SU-DHL-6 (cell line): ENCODE measurements around the gene ALG3.

ENCODE experiments used
- H2AFZ ChIP-seq: fragments of 200-600 bp; sonication (generic); 2 replicates; pipeline ENCODE4 v1.6.1; 2014; ENCODE audit warnings: low read depth, mild to moderate bottlenecking, moderate library complexity, mixed read lengths, antibody characterized with exemption, low read length; ENCODE audit not compliant: severe bottlenecking
- H3F3A ChIP-seq: fragments of 200-600 bp; shearing (Covaris generic); 2 replicates; pipeline ENCODE4 v1.6.0; 2016; ENCODE audit warnings: antibody characterized with exemption, mild to moderate bottlenecking; ENCODE audit not compliant: insufficient read depth
- H3K27ac ChIP-seq: fragments of 200-600 bp; sonication (generic); 2 replicates; pipeline ENCODE4 v1.5.1; 2016; ENCODE audit warnings: low read depth, mild to moderate bottlenecking, low read length, moderate library complexity, mixed read lengths
- H3K27me3 ChIP-seq: fragments of 200-600 bp; sonication (generic), shearing (Covaris generic); 2 replicates; pipeline ENCODE4 v1.6.0; 2014; ENCODE audit warnings: mild to moderate bottlenecking, low read length
- H3K36me3 ChIP-seq: fragments of 200-600 bp; sonication (generic); 2 replicates; pipeline ENCODE4 v1.6.1; 2014; ENCODE audit warnings: mild to moderate bottlenecking, low read length, mixed read lengths
- H3K4me2 ChIP-seq: fragments of 300-600, 200-600 bp; shearing (Covaris generic), sonication (generic); 2 replicates; pipeline ENCODE4 v1.6.0; 2014; ENCODE audit warnings: low read length, low read depth, mild to moderate bottlenecking; ENCODE audit not compliant: poor library complexity, severe bottlenecking
- H3K4me3 ChIP-seq: fragments of 200-600 bp; sonication (generic); 2 replicates; pipeline ENCODE4 v1.5.1; 2014; ENCODE audit warnings: antibody characterized with exemption, low read length, mild to moderate bottlenecking, mixed read lengths; ENCODE audit not compliant: insufficient read depth, poor library complexity, severe bottlenecking
- H3K79me2 ChIP-seq: fragments of 200-600 bp; sonication (generic); 2 replicates; pipeline ENCODE4 v1.6.1; 2014; ENCODE audit warnings: mild to moderate bottlenecking, low read length, moderate library complexity; ENCODE audit not compliant: insufficient read depth
- H3K9ac ChIP-seq: fragments of 200-600 bp; sonication (generic); 2 replicates; pipeline ENCODE4 v1.7.0; 2014; ENCODE audit warnings: mild to moderate bottlenecking, low read length
- H3K9me2 ChIP-seq: fragments of 200-600 bp; sonication (generic); replicated peaks from 2 replicates; pipeline ENCODE4 v1.6.1; 2014; ENCODE audit warnings: low read length; ENCODE audit not compliant: insufficient read depth
- H3K9me3 ChIP-seq: fragments of 200-600 bp; sonication (generic); 2 replicates; pipeline ENCODE4 v1.6.1; 2014; ENCODE audit warnings: low read length, mixed read lengths; ENCODE audit not compliant: insufficient read depth
- H4K20me1 ChIP-seq: fragments of 200-600 bp; sonication (generic); 2 replicates; pipeline ENCODE4 v1.6.1; 2014; ENCODE audit warnings: low read depth, mild to moderate bottlenecking, antibody characterized with exemption, low read length, moderate library complexity, mixed read lengths
- EZH2phosphoT487 ChIP-seq: fragments of 200-600 bp; sonication (generic), shearing (Covaris generic); conservative IDR thresholded peaks from 2 replicates; pipeline ENCODE4 v1.6.1; 2018; ENCODE audit warnings: mild to moderate bottlenecking, antibody characterized with exemption, low read length, moderate library complexity, mixed read lengths
- TF ChIP-seq, protein P1 (sequence below): fragments of 200-600 bp; sonication (generic); IDR thresholded peaks from one replicate; pipeline ENCODE4 v1.5.1; 2017; ENCODE audit warnings: antibody characterized with exemption, mild to moderate bottlenecking, low read length, moderate library complexity; ENCODE audit not compliant: insufficient read depth, poor library complexity, severe bottlenecking

Gene ALG3

DNA sequence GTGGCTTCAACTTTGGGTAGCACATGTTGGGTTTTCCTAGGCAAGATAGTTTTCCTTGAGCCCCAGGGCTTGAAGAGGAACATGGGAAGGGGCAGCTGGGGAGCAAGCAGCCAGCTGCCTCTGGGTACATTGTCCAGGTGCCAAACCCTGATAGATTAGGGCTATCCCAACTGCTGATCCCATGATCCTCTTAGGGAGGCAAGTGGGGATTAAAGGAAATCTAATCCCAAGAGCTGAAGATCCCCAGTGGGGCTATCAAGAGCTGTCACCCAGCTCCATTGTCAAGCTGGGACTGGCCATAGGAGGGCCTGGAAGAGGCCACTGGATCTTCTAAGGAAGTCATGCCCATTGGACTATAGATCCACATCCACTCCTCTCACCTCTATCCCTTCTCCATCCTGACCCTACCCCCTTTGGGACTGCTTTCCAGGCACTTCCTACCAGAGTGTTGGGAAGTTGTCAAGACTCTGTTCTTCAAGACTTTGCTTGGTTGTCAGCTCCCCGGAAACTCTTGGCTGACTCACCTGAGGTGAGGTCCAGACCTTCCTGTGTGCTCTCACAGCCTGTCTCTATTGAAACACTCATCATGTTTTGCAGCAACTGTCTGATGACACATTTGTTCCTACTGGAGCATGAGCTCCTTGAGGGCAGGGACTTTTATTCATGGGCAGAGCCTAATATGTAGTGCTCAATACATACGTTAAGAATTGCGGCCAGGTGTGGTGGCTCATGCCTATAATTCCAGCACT lies 6.7 kb upstream of the ALG3 start:
- Histone ChIP-seq H2AFZ (no peak overlapping the region), H3K9me2 (no peaks in the 10 kb centered on the region), H3K9ac (no peak overlapping the region), H3K4me2 (no peak overlapping the region), H3K4me3 (no peak overlapping the region), H3K36me3 (no peaks in the 10 kb centered on the region), H3K27ac (no peak overlapping the region), H3K79me2 (no peaks in the 10 kb centered on the region), H3K9me3 (no peaks in the 10 kb centered on the region), H3F3A (no peaks in the 10 kb centered on the region; the same call in 1 of the 2 replicates), H4K20me1 (no peaks in the 10 kb centered on the region), H3K27me3 (no peaks in the 10 kb centered on the region)
- TF ChIP-seq, protein P1, sequence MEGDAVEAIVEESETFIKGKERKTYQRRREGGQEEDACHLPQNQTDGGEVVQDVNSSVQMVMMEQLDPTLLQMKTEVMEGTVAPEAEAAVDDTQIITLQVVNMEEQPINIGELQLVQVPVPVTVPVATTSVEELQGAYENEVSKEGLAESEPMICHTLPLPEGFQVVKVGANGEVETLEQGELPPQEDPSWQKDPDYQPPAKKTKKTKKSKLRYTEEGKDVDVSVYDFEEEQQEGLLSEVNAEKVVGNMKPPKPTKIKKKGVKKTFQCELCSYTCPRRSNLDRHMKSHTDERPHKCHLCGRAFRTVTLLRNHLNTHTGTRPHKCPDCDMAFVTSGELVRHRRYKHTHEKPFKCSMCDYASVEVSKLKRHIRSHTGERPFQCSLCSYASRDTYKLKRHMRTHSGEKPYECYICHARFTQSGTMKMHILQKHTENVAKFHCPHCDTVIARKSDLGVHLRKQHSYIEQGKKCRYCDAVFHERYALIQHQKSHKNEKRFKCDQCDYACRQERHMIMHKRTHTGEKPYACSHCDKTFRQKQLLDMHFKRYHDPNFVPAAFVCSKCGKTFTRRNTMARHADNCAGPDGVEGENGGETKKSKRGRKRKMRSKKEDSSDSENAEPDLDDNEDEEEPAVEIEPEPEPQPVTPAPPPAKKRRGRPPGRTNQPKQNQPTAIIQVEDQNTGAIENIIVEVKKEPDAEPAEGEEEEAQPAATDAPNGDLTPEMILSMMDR: no peak
- TF ChIP-seq EZH2phosphoT487: no peak

DNA sequence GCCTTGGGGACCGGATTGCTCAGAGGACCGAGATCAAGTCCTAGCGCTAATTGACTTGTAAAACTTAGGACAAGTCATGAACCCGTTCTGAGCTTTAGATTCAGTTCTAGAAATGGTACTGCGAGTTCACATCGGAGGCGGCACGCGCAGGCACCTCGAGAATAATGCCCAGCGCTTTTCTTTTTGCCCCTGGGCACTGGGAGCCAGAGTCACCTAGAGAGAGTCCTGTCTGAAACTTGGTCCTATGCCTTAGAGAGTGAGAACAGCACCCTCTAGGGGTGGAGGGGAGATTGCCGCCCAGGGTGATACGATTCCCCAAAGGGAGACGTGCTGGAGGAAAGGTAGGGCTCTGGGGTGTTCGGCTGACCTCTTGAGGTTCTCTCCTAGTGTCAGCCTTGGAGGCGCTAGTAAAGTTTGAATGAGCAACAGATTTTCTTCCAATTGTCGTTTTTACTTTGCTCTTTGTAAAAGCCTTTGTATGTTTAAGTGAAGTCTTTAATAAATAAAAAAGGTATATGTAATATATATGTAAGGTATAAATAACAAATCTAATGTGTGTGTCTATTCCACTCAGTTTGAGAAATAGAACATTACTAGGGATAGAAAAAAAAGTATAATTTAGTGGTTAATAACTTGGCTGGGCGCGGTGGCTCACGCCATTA lies 1.5 kb upstream of the ALG3 start:
- Histone ChIP-seq H3K79me2 (peaks cover 22% of the 10 kb centered on the region), H3K27me3 (no peaks in the 10 kb centered on the region), H3K27ac (peak overlapping the region; percentile 46), H4K20me1 (no peaks in the 10 kb centered on the region), H3F3A (0 out of 2 replicates have a peak, but pooled peaks cover 4% of the 10 kb centered on the region), H3K9me3 (no peaks in the 10 kb centered on the region), H2AFZ (peak overlapping the region; percentile 98), H3K4me3 (peak overlapping the region; percentile 64), H3K9ac (peak overlapping the region; percentile 94), H3K9me2 (no peaks in the 10 kb centered on the region), H3K36me3 (no peaks in the 10 kb centered on the region), H3K4me2 (peak overlapping the region; percentile 82)
- TF ChIP-seq, protein P1: peak; percentile 86
- no peak for TF ChIP-seq EZH2phosphoT487

DNA sequence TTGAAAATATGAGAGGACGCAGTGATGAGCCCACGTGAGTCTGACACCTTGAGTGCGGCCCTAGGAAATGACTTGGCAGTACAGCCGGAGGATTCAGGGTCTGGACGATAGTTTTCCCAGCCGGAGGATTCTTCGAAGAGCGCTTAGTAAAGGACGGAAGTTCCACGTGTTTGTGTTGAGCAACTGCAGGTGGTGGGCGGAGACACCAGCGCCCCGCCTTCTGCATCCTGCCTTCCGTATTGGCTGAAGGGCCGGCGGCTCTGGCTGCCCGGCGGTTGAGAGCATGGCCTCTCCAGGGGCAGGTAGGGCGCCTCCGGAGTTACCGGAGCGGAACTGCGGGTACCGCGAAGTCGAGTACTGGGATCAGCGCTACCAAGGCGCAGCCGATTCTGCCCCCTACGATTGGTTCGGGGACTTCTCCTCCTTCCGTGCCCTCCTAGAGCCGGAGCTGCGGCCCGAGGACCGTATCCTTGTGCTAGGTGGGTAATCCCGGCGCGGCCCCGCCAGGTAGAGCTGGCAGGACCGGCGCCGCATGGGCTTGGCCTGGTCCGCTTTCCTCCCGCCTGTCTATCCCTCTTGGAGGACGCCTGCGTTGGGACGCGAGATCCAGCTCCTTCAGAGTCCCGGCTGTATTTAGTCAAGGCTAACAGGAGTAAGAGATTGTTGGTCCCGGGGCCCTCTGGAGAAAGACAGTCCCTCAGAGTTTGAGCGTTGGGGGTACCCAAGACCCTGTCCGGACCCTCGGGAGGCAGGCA lies 827 bp upstream of the ALG3 start, which contains the start of gene EEF1AKMT4:
Gene EEF1AKMT4 (plus strand): TSS at position 261 of the 755 bp plus-strand sequence. CDS start 23 bp downstream, at position 284.
- H3K4me2 ChIP-seq: peak within 1 kb of the TSS; percentile 82
- peak within 1 kb of the TSS; percentile 94 for H3K9ac ChIP-seq
- no peaks in the 10 kb centered on the region for H4K20me1 ChIP-seq
- H3K9me3 ChIP-seq: no peaks in the 10 kb centered on the region
- H3K79me2 ChIP-seq: peaks cover 22% of the 10 kb centered on the region
- no peak for TF ChIP-seq EZH2phosphoT487
- TF ChIP-seq, protein P1: no peak
- H3K27ac ChIP-seq: peak within 1 kb of the TSS; percentile 83
- no peaks in the 10 kb centered on the region for H3K36me3 ChIP-seq
- peak within 1 kb of the TSS; percentile 98 for H2AFZ ChIP-seq
- 0 out of 2 replicates have a peak, but pooled peaks cover 4% of the 10 kb centered on the region for H3F3A ChIP-seq
- no peaks in the 10 kb centered on the region for H3K27me3 ChIP-seq
- no peaks in the 10 kb centered on the region for H3K9me2 ChIP-seq
- H3K4me3 ChIP-seq: peak within 1 kb of the TSS; percentile 97
